HEK293T (cell line): Measurements from ENCODE around the gene SNTB2.
"Not testable (repeated sequence)": the region's sequence is repeated elsewhere in the genome, so short reads cannot be mapped to it uniquely, and the experiment has no call there.

ENCODE experiments used
- CTCF ChIA-PET: fragments of 350-600 bp; formaldehyde crosslinking; extraction: SDS; loops from one replicate; lab custom pipeline; 2021; ENCODE audit warnings: antibody characterized with exemption, inconsistent platforms; lab: Yijun Ruan, JAX
- POLR2A ChIA-PET: fragments of 350-600 bp; formaldehyde crosslinking; extraction: SDS; loops from one replicate; lab custom pipeline; 2020; ENCODE audit warnings: antibody characterized with exemption, inconsistent platforms; lab: Yijun Ruan, JAX
- DNase-seq: peaks from one replicate; pipeline ENCODE4 v3.0.0; 2012; ENCODE audit warnings: mixed read lengths; ENCODE audit errors: extremely low spot score
- ARNT ChIP-seq: fragments of 450-650 bp; IDR thresholded peaks from 2 replicates; pipeline ENCODE4 v1.6.1; 2017; ENCODE audit warnings: mild to moderate bottlenecking
- BHLHE40 ChIP-seq: fragments of 450-650 bp; IDR thresholded peaks from 2 replicates; pipeline ENCODE4 v1.6.1; 2016; ENCODE audit warnings: mild to moderate bottlenecking, moderate library complexity, borderline replicate concordance
- CTBP1 ChIP-seq: fragments of 450-650 bp; IDR thresholded peaks from 2 replicates; pipeline ENCODE4 v1.6.1; 2016; ENCODE audit warnings: borderline replicate concordance
- ELF4 ChIP-seq: fragments of 450-650 bp; IDR thresholded peaks from 2 replicates; pipeline ENCODE4 v1.6.1; 2017; ENCODE audit warnings: antibody characterized with exemption
- FOXA1 ChIP-seq: fragments of 450-650 bp; IDR thresholded peaks from 2 replicates; pipeline ENCODE4 v1.6.1; 2016; ENCODE audit warnings: mild to moderate bottlenecking
- FOXK2 ChIP-seq: fragments of 450-650 bp; IDR thresholded peaks from 2 replicates; pipeline ENCODE4 v1.6.1; 2016; ENCODE audit warnings: mild to moderate bottlenecking
- FOXM1 ChIP-seq: fragments of 450-650 bp; IDR thresholded peaks from 2 replicates; pipeline ENCODE4 v1.6.1; 2017; ENCODE audit warnings: mild to moderate bottlenecking, borderline replicate concordance
- HDGF ChIP-seq: fragments of 450-650 bp; IDR thresholded peaks from 2 replicates; pipeline ENCODE4 v1.6.1; 2017; ENCODE audit warnings: antibody characterized with exemption, borderline replicate concordance
- L3MBTL2 ChIP-seq: fragments of 450-650 bp; conservative IDR thresholded peaks from 2 replicates; pipeline ENCODE4 v1.6.1; 2016; ENCODE audit warnings: mild to moderate bottlenecking
- LEF1 ChIP-seq: fragments of 450-650 bp; IDR thresholded peaks from 2 replicates; pipeline ENCODE4 v1.6.1; 2017; ENCODE audit warnings: mild to moderate bottlenecking, borderline replicate concordance
- NFRKB ChIP-seq: fragments of 450-650 bp; IDR thresholded peaks from 2 replicates; pipeline ENCODE4 v1.6.1; 2016; ENCODE audit warnings: mild to moderate bottlenecking, moderate library complexity
- PKNOX1 ChIP-seq: fragments of 450-650 bp; IDR thresholded peaks from 2 replicates; pipeline ENCODE4 v1.6.1; 2016
- SP1 ChIP-seq: fragments of 450-650 bp; IDR thresholded peaks from 2 replicates; pipeline ENCODE4 v1.6.1; 2017
- SUZ12 ChIP-seq: fragments of 450-650 bp; IDR thresholded peaks from 2 replicates; pipeline ENCODE4 v1.6.1; 2016; ENCODE audit warnings: mild to moderate bottlenecking
- TARDBP ChIP-seq: fragments of 450-650 bp; IDR thresholded peaks from 2 replicates; pipeline ENCODE4 v1.6.1; 2016
- ZNF384 ChIP-seq: fragments of 450-650 bp; IDR thresholded peaks from 2 replicates; pipeline ENCODE4 v1.6.1; 2016

SNTB2 gene

GRCh38 chr16:69240331-69240730, 53.4 kb downstream of the SNTB2 start:
- no peak for DNase-seq
- POLR2A ChIA-PET = no interaction called here
- no peak for TF ChIP-seq L3MBTL2
- TF ChIP-seq FOXK2 = no peak
- TF ChIP-seq BHLHE40 = no peak
- TF ChIP-seq FOXA1 = no peak
- TF ChIP-seq NFRKB = no peak
- no peak for TF ChIP-seq HDGF
- TF ChIP-seq ARNT = no peak
- TF ChIP-seq LEF1 = no peak
- TF ChIP-seq SP1 = no peak
- no peak for TF ChIP-seq ZNF384
- no peak for TF ChIP-seq SUZ12
- TF ChIP-seq TARDBP = no peak
- CTCF ChIA-PET = no interaction called here

GRCh38 chr16:69241926-69242325, 55.0 kb downstream of the SNTB2 start:
- no peak for DNase-seq
- CTCF ChIA-PET = interaction anchor here (0.7 kb wide), 1 partner anchor 361 kb away, joined by 3 read pairs; no protein-coding TSS in a partner anchor
- POLR2A ChIA-PET = no interaction called here
- TF ChIP-seq BHLHE40 (no peak), FOXK2 (no peak), FOXA1 (no peak), PKNOX1 (no peak), SUZ12 (no peak), FOXM1 (no peak), TARDBP (no peak), ZNF384 (no peak), SP1 (no peak), CTBP1 (no peak), L3MBTL2 (no peak), NFRKB (no peak), HDGF (no peak), ARNT (no peak), ELF4 (no peak), LEF1 (no peak)

- CTCF ChIA-PET = no interaction called here
- POLR2A ChIA-PET = no interaction called here
- no peak for TF ChIP-seq ELF4
- no peak for TF ChIP-seq PKNOX1
- TF ChIP-seq FOXA1 = no peak
- no peak for TF ChIP-seq FOXK2
- TF ChIP-seq ARNT = no peak
- no peak for TF ChIP-seq TARDBP
- TF ChIP-seq SUZ12 = no peak
- no peak for TF ChIP-seq HDGF
- no peak for TF ChIP-seq NFRKB
- no peak for TF ChIP-seq SP1
- no peak for DNase-seq
These were observed 56.5 kb downstream of the SNTB2 start for GRCh38 chr16:69243479-69243878.

- no peak for DNase-seq
- CTCF ChIA-PET = no interaction called here
- no peak for TF ChIP-seq HDGF
- no peak for TF ChIP-seq LEF1
- no peak for TF ChIP-seq FOXA1
- TF ChIP-seq ELF4 = no peak
- TF ChIP-seq FOXK2 = no peak
- no peak for TF ChIP-seq PKNOX1
- POLR2A ChIA-PET = no interaction called here
These were observed 57.4 kb downstream of the SNTB2 start for GRCh38 chr16:69244336-69244735.

- CTCF ChIA-PET = no interaction called here
- TF ChIP-seq SUZ12 (no peak), PKNOX1 (no peak), TARDBP (no peak), CTBP1 (no peak), FOXA1 (no peak), ELF4 (no peak), FOXK2 (no peak), SP1 (no peak)
- no peak for DNase-seq
- POLR2A ChIA-PET = no interaction called here
These were observed 63.1 kb downstream of the SNTB2 start for GRCh38 chr16:69250081-69250480.

- POLR2A ChIA-PET = no interaction called here
- TF ChIP-seq CTBP1 (no peak), L3MBTL2 (no peak), BHLHE40 (no peak), HDGF (no peak), LEF1 (no peak), SP1 (no peak), FOXM1 (no peak), FOXK2 (no peak)
- no peak for DNase-seq
- CTCF ChIA-PET = no interaction called here
These were observed 66.9 kb downstream of the SNTB2 start for GRCh38 chr16:69253870-69254341.

- CTCF ChIA-PET = interaction anchor here (0.6 kb wide), 2 partner anchors 36 to 167 kb away, joined by 4 to 6 read pairs; no protein-coding TSS in a partner anchor
- DNase-seq, POLR2A ChIA-PET: not testable (repeated sequence)
- peak; percentile 84 for TF ChIP-seq ZNF384
These were observed 72.4 kb downstream of the SNTB2 start for GRCh38 chr16:69259428-69259764.
